GM21717 (cell line): ENCODE results near the gene ADAMTS17.
"Not testable (repeated sequence)": the region's sequence is repeated elsewhere in the genome, so short reads cannot be mapped to it uniquely, and the experiment has no call there.

Experiments used
- ATAC-seq: cut with Tn5 transposase; IDR thresholded peaks from one replicate; pipeline ENCODE4 v1.9.1; 2021; ENCODE audit warnings: mild to moderate bottlenecking, moderate library complexity; ENCODE audit not compliant: unreplicated experiment

ADAMTS17 gene

GRCh38 chr15:100096700-100097099 lies 245.1 kb downstream of the ADAMTS17 start:
- ATAC-seq, result no peak

- no peak for ATAC-seq
Measured at GRCh38 chr15:100096248-100096600, 245.6 kb downstream of the ADAMTS17 start.

GRCh38 chr15:100095541-100096247 lies 246.1 kb downstream of the ADAMTS17 start:
- no peak for ATAC-seq

- no peak for ATAC-seq
Measured at GRCh38 chr15:100094127-100094510, 247.7 kb downstream of the ADAMTS17 start.

- no peak for ATAC-seq
Measured at GRCh38 chr15:100093211-100094126, 248.3 kb downstream of the ADAMTS17 start.

GRCh38 chr15:100092034-100092433 lies 249.7 kb downstream of the ADAMTS17 start:
- no peak for ATAC-seq

GRCh38 chr15:100090411-100090810 lies 251.4 kb downstream of the ADAMTS17 start:
- no peak for ATAC-seq

GRCh38 chr15:100084042-100084821 lies 257.5 kb downstream of the ADAMTS17 start:
- ATAC-seq, result not testable (repeated sequence)

- ATAC-seq, result no peak
Measured at GRCh38 chr15:100083572-100083971, 258.2 kb downstream of the ADAMTS17 start.

GRCh38 chr15:100082761-100083402 lies 258.9 kb downstream of the ADAMTS17 start:
- no peak for ATAC-seq

GRCh38 chr15:100081454-100081853 lies 260.3 kb downstream of the ADAMTS17 start:
- ATAC-seq, result no peak

- no peak for ATAC-seq
Measured at GRCh38 chr15:100078511-100079220, 263.1 kb downstream of the ADAMTS17 start.

- no peak for ATAC-seq
Measured at GRCh38 chr15:100075229-100075628, 266.5 kb downstream of the ADAMTS17 start.

- no peak for ATAC-seq
Measured at GRCh38 chr15:100073982-100074381, 267.8 kb downstream of the ADAMTS17 start.

- not testable (repeated sequence) for ATAC-seq
Measured at GRCh38 chr15:100066521-100067280, 275.1 kb downstream of the ADAMTS17 start.

- no peak for ATAC-seq
Measured at GRCh38 chr15:100061944-100062343, 279.8 kb downstream of the ADAMTS17 start.

- no peak for ATAC-seq
Measured at GRCh38 chr15:100060276-100060926, 281.4 kb downstream of the ADAMTS17 start.

GRCh38 chr15:100059521-100059920 lies 282.3 kb downstream of the ADAMTS17 start:
- ATAC-seq, result no peak

GRCh38 chr15:100059094-100059493 lies 282.7 kb downstream of the ADAMTS17 start:
- no peak for ATAC-seq
